Parathyroid adenoma (tissue), 2 donors: ENCODE measurements around the gene KRT39.

Experiments used
- H2AFZ ChIP-seq: fragments of 300-600 bp; sonication (generic); one replicate; pipeline ENCODE4 v1.7.0; 2017; ENCODE audit warnings: antibody characterized with exemption, mild to moderate bottlenecking
- H3K27ac ChIP-seq: fragments of 300-600 bp; sonication (generic); one replicate; pipeline ENCODE4 v1.7.0; 2017
- H3K27me3 ChIP-seq: fragments of 300-600 bp; sonication (generic); one replicate; pipeline ENCODE4 v1.7.0; 2017; ENCODE audit warnings: low read length; ENCODE audit not compliant: control insufficient read depth, insufficient read depth
- H3K36me3 ChIP-seq: fragments of 300-600 bp; sonication (generic); one replicate; pipeline ENCODE4 v1.7.0; 2017; ENCODE audit warnings: low read length; ENCODE audit not compliant: control insufficient read depth, insufficient read depth
- H3K4me1 ChIP-seq: fragments of 300-600 bp; sonication (generic); one replicate; pipeline ENCODE4 v1.7.0; 2017; ENCODE audit warnings: control low read depth
- H3K4me2 ChIP-seq: fragments of 300-600 bp; sonication (generic); one replicate; pipeline ENCODE4 v1.7.0; 2017; ENCODE audit warnings: low read length
- H3K4me3 ChIP-seq: fragments of 300-600 bp; sonication (generic); one replicate; pipeline ENCODE4 v1.7.0; 2017; ENCODE audit warnings: low read depth, low read length
- H3K79me2 ChIP-seq: fragments of 300-600 bp; sonication (generic); one replicate; pipeline ENCODE4 v1.7.0; 2017; ENCODE audit warnings: control low read depth
- H3K9ac ChIP-seq: fragments of 300-600 bp; sonication (generic); one replicate; pipeline ENCODE4 v1.7.0; 2017; ENCODE audit warnings: mild to moderate bottlenecking
- H3K9me3 ChIP-seq: fragments of 300-600 bp; sonication (generic); one replicate; pipeline ENCODE4 v1.7.0; 2017; ENCODE audit warnings: low read length; ENCODE audit not compliant: control insufficient read depth
- TF ChIP-seq, protein P1 (sequence below): fragments of 300-600 bp; sonication (generic); IDR thresholded peaks from one replicate; pipeline ENCODE4 v1.7.0; 2017; ENCODE audit warnings: antibody characterized with exemption, mild to moderate bottlenecking
- donor health status: primary hyperparathyroidism.

KRT39 gene

DNA sequence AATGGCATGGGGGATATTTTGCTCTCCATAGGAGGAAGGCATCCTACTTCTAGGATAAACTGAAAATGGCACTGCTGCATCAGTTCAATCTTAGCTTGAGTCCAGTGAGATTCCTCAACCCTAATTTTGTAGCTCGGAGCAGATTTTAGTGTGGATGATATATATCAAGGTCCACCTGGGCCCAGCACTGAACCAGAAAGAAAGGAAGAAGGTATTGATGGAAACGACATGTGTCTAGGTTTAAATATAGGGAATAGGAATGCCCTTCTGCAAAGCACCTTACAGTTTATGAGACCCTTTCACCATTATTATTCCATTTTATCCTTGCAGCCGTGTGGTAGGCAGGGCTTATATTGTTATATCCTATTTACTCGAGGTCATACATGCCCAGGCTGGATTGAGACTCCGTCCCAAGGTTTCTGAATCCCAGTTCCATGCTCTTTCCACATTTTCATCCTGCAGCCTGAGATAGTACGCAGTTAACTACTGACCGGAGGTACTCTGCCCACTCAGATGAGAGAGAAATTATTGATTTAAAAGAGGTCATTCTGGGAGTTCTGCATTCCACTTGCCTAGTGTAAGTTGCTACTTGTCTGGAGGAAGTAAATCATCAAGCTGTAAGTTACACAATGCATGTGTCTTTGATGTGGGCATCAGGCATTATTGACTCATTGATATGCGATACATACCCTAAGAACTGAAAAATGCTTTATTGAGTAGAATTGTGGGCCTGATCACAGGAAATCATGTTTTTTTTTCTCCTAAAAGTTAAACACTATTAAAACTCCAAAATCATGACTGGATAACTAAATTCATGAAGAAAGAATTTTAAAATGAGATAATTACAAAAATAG lies 10.1 kb downstream of the KRT39 start:
- Histone ChIP-seq H3K79me2 (no peaks in the 10 kb centered on the region), H3K4me3 (no peak overlapping the region), H3K4me1 (no peaks in the 10 kb centered on the region), H3K27ac (no peak overlapping the region), H3K4me2 (no peak overlapping the region), H3K36me3 (no peaks in the 10 kb centered on the region), H3K9ac (no peak overlapping the region), H2AFZ (no peak overlapping the region), H3K27me3 (no peaks in the 10 kb centered on the region), H3K9me3 (no peaks in the 10 kb centered on the region)
- TF ChIP-seq, protein P1, sequence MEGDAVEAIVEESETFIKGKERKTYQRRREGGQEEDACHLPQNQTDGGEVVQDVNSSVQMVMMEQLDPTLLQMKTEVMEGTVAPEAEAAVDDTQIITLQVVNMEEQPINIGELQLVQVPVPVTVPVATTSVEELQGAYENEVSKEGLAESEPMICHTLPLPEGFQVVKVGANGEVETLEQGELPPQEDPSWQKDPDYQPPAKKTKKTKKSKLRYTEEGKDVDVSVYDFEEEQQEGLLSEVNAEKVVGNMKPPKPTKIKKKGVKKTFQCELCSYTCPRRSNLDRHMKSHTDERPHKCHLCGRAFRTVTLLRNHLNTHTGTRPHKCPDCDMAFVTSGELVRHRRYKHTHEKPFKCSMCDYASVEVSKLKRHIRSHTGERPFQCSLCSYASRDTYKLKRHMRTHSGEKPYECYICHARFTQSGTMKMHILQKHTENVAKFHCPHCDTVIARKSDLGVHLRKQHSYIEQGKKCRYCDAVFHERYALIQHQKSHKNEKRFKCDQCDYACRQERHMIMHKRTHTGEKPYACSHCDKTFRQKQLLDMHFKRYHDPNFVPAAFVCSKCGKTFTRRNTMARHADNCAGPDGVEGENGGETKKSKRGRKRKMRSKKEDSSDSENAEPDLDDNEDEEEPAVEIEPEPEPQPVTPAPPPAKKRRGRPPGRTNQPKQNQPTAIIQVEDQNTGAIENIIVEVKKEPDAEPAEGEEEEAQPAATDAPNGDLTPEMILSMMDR: no peak

DNA sequence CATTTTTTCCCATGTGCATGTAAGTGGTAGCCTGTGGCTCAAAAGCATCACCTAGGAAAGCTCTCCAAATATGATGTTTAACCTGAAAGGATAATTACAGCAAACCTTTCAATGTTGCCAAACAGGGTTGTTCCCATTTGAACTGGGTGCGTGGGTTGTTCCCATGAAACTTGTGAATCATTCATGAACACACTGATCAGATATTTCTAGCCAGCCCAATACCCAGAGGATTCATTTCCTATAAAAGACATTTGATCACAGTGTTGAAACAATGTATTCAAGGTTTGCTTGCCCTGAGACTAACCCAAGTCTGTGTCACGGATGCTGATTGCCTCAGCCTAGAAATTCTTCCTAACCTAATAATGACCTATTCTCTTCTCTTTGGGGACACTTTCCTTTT lies 12.9 kb downstream of the KRT39 start:
- TF ChIP-seq, protein P1: no peak
- no peaks in the 10 kb centered on the region for H3K79me2 ChIP-seq
- H3K9me3 ChIP-seq: no peaks in the 10 kb centered on the region
- H3K4me3 ChIP-seq: no peak overlapping the region
- no peaks in the 10 kb centered on the region for H3K27me3 ChIP-seq
- no peaks in the 10 kb centered on the region for H3K4me1 ChIP-seq
- no peaks in the 10 kb centered on the region for H3K36me3 ChIP-seq
- H2AFZ ChIP-seq: no peak overlapping the region
- no peak overlapping the region for H3K4me2 ChIP-seq
- no peak overlapping the region for H3K27ac ChIP-seq
- no peak overlapping the region for H3K9ac ChIP-seq

DNA sequence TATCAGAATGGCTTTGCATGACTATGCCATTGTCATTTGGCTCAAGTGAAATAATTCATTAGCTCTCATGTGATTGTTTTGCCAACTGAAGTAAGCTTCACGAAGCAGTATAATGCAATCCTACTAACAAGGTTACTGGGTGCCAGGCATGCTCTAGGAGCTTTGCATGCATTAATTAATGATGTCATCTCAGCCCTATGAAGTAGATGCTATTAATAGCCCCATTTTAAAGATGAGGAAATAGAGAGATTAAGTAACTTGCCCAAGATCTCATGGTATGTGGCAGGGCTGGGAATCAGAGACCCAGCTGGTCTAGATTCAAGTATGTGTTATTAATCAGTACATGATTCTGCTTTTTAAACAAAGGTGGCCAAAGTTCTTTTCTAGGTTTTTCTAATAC lies 14.1 kb downstream of the KRT39 start:
- Histone ChIP-seq H3K27me3 (no peaks in the 10 kb centered on the region), H3K36me3 (no peaks in the 10 kb centered on the region), H3K9ac (no peak overlapping the region), H3K4me3 (no peak overlapping the region), H2AFZ (no peak overlapping the region), H3K4me1 (no peaks in the 10 kb centered on the region), H3K27ac (no peak overlapping the region), H3K4me2 (no peak overlapping the region), H3K79me2 (no peaks in the 10 kb centered on the region), H3K9me3 (no peaks in the 10 kb centered on the region)
- TF ChIP-seq, protein P1: no peak

DNA sequence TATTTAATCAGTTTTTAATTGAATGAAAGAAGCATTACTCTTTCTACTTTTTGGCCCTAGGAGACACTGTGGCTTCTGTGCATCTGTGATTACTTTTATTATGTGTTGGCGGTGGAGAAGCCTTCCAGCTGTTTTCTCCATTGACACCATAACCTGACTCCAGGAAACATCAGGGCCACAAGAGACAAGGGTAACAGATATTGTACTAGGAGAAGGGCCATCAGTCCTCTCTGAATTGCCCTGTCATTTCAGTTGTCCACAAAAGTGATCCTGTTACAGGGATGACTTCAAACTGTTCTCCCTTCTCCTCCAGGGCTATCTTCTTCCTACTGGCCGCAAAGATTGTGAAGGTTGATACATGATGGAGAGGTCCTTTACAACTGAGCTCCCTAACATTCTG lies 14.6 kb downstream of the KRT39 start:
- no peak overlapping the region for H3K9ac ChIP-seq
- no peak overlapping the region for H3K27ac ChIP-seq
- H3K79me2 ChIP-seq: no peaks in the 10 kb centered on the region
- H2AFZ ChIP-seq: no peak overlapping the region
- no peaks in the 10 kb centered on the region for H3K9me3 ChIP-seq
- H3K4me3 ChIP-seq: no peak overlapping the region
- H3K4me2 ChIP-seq: no peak overlapping the region
- H3K27me3 ChIP-seq: no peaks in the 10 kb centered on the region
- H3K36me3 ChIP-seq: no peaks in the 10 kb centered on the region
- H3K4me1 ChIP-seq: no peaks in the 10 kb centered on the region
- TF ChIP-seq, protein P1: no peak
